GM06990 (cell line): ENCODE measurements around the gene PACRG.

Experiments used
- DNase-seq: peaks from one replicate; pipeline ENCODE4 v3.0.0-alpha.2; 2011; ENCODE audit not compliant: insufficient read length; ENCODE audit errors: extremely low read depth
- H3K27me3 ChIP-seq: replicated peaks from 2 replicates; pipeline ENCODE4 v1.6.0; 2011; ENCODE audit warnings: low read length; ENCODE audit not compliant: control insufficient read depth, insufficient read depth
- H3K36me3 ChIP-seq: 2 replicates; pipeline ENCODE4 v1.5.1; 2011; ENCODE audit warnings: low read length; ENCODE audit not compliant: control insufficient read depth, insufficient read depth
- H3K4me3 ChIP-seq: replicated peaks from 2 replicates; pipeline ENCODE4 v1.5.1; 2011; ENCODE audit warnings: low read depth, mild to moderate bottlenecking, control low read depth, low read length
- CTCF ChIP-seq: IDR thresholded peaks from 2 replicates; pipeline ENCODE4 v1.5.1; 2011; ENCODE audit warnings: low read length, control low read depth, mild to moderate bottlenecking, inconsistent platforms; ENCODE audit not compliant: insufficient read depth, poor library complexity, severe bottlenecking

PACRG gene

GRCh38 chr6:163239572-163240340 lies 512.0 kb downstream of the PACRG start:
- no peak for TF ChIP-seq CTCF
- Histone ChIP-seq H3K36me3 (no peaks in the 10 kb centered on the region), H3K27me3 (no peaks in the 10 kb centered on the region), H3K4me3 (no peak overlapping the region)
- no peak for DNase-seq

GRCh38 chr6:163240556-163240955 lies 512.8 kb downstream of the PACRG start:
- Histone ChIP-seq H3K36me3 (no peaks in the 10 kb centered on the region), H3K4me3 (no peak overlapping the region), H3K27me3 (no peaks in the 10 kb centered on the region)
- DNase-seq, result no peak
- no peak for TF ChIP-seq CTCF

- H3K27me3 ChIP-seq, result no peaks in the 10 kb centered on the region
- DNase-seq, result no peak
- no peak overlapping the region for H3K4me3 ChIP-seq
- TF ChIP-seq CTCF, result no peak
- no peaks in the 10 kb centered on the region for H3K36me3 ChIP-seq
Measured at GRCh38 chr6:163241683-163242082, 513.9 kb downstream of the PACRG start.

- Histone ChIP-seq H3K27me3 (no peaks in the 10 kb centered on the region), H3K4me3 (no peak overlapping the region), H3K36me3 (no peaks in the 10 kb centered on the region)
- no peak for DNase-seq
- no peak for TF ChIP-seq CTCF
Measured at GRCh38 chr6:163243083-163243482, 515.3 kb downstream of the PACRG start.

- Histone ChIP-seq H3K27me3 (no peaks in the 10 kb centered on the region), H3K4me3 (no peak overlapping the region), H3K36me3 (no peaks in the 10 kb centered on the region)
- DNase-seq, result no peak
- no peak for TF ChIP-seq CTCF
Measured at GRCh38 chr6:163243692-163244589, 516.2 kb downstream of the PACRG start.
